Measurements from ENCODE around the gene PELI1. TPM values are rescaled to one million over a fixed set of nuclear protein-coding genes. Genes with fewer than 3 reads are reported as not detected.

The PELI1 gene
- total RNA-seq, 1 experiment from 2014 or later, result 2.6 TPM

Other genes starting within 250 kb of the PELI1 start
- gene VPS54, start 125.0 kb downstream of the PELI1 start, total RNA-seq (2014; rRNA removed; shearing (Covaris generic)), result 16.9 and 19.5 TPM in 2 replicates